SJSA1 (cell line): Measurements from ENCODE around the gene ACHE. TPM values are rescaled to one million over a fixed set of nuclear protein-coding genes. Genes with fewer than 3 reads are reported as not detected.
A peak's percentile ranks its signal among the peaks of the same experiment; 100 is the strongest.

ENCODE experiments used
- DNase-seq, 2 experiments: peaks; one replicate each; pipeline ENCODE4 v3.0.0-alpha.2; 2015 to 2020; ENCODE audit warnings: low spot score in 2 of 2, low read depth in 1 of 2
- H3K27ac ChIP-seq: fragments of 250-450 bp; sonication (Bioruptor Pico); 2 replicates; pipeline ENCODE4 v1.5.1; 2020; ENCODE audit warnings: mild to moderate bottlenecking, moderate library complexity
- H3K27me3 ChIP-seq: fragments of 250-450 bp; sonication (Bioruptor Pico); replicated peaks from 2 replicates; pipeline ENCODE4 v1.5.1; 2020; ENCODE audit warnings: mild to moderate bottlenecking, moderate library complexity
- H3K36me3 ChIP-seq: fragments of 250-450 bp; sonication (Bioruptor Pico); 2 replicates; pipeline ENCODE4 v1.5.1; 2020; ENCODE audit warnings: mild to moderate bottlenecking
- H3K4me1 ChIP-seq: fragments of 250-450 bp; sonication (Bioruptor Pico); replicated peaks from 2 replicates; pipeline ENCODE4 v1.6.1; 2021; ENCODE audit warnings: mild to moderate bottlenecking
- H3K4me3 ChIP-seq: fragments of 250-450 bp; sonication (Bioruptor Pico); 2 replicates; pipeline ENCODE4 v1.5.1; 2020; ENCODE audit warnings: mild to moderate bottlenecking
- H3K9me3 ChIP-seq: fragments of 250-450 bp; sonication (Bioruptor Pico); replicated peaks from 2 replicates; pipeline ENCODE4 v1.5.1; 2020; ENCODE audit warnings: mild to moderate bottlenecking
- total RNA-seq: library from RNA; depleted of rRNA; stranded (reverse); fragments of >200 nt; shearing (Covaris generic); gene quantifications from 2 replicates; pipeline ENCODE4 v1.2.3, GENCODE V29; 2014

The ACHE gene
- total RNA-seq, 1 experiment from 2014 or later = 0.16 TPM

- DNase-seq = no peak
- peaks cover 93% of the 10 kb centered on the region for H3K36me3 ChIP-seq
These were observed 10.8 kb downstream of the ACHE start for GRCh38 chr7:100884736-100885439.

GRCh38 chr7:100882785-100883526, 12.7 kb downstream of the ACHE start:
- H3K4me1 ChIP-seq = no peaks in the 10 kb centered on the region
- DNase-seq = no peak
- no peak overlapping the region for H3K4me3 ChIP-seq
- H3K9me3 ChIP-seq = no peaks in the 10 kb centered on the region
- no peaks in the 10 kb centered on the region for H3K27me3 ChIP-seq
- peaks cover 96% of the 10 kb centered on the region for H3K36me3 ChIP-seq
- no peak overlapping the region for H3K27ac ChIP-seq

More at GRCh38 chr7:100884736-100885439, 10.8 kb downstream of the ACHE start:
- Histone ChIP-seq H3K9me3 (no peaks in the 10 kb centered on the region), H3K4me3 (no peak overlapping the region), H3K27me3 (no peaks in the 10 kb centered on the region), H3K4me1 (peaks cover 15% of the 10 kb centered on the region), H3K27ac (no peak overlapping the region)

GRCh38 chr7:100882201-100882600, 13.5 kb downstream of the ACHE start:
- no peaks in the 10 kb centered on the region for H3K4me1 ChIP-seq
- no peaks in the 10 kb centered on the region for H3K27me3 ChIP-seq
- H3K4me3 ChIP-seq = no peak overlapping the region
- H3K9me3 ChIP-seq = no peaks in the 10 kb centered on the region
- no peak for DNase-seq
- no peak overlapping the region for H3K27ac ChIP-seq
- peaks cover 94% of the 10 kb centered on the region for H3K36me3 ChIP-seq

- Histone ChIP-seq H3K9me3 (no peaks in the 10 kb centered on the region), H3K27me3 (no peaks in the 10 kb centered on the region), H3K36me3 (peaks cover 94% of the 10 kb centered on the region)
These were observed 14.6 kb downstream of the ACHE start for GRCh38 chr7:100881136-100881535.

GRCh38 chr7:100880645-100881044, 15.0 kb downstream of the ACHE start:
- no peaks in the 10 kb centered on the region for H3K9me3 ChIP-seq
- H3K27ac ChIP-seq = no peak overlapping the region
- H3K27me3 ChIP-seq = no peaks in the 10 kb centered on the region
- H3K36me3 ChIP-seq = peaks cover 94% of the 10 kb centered on the region
- H3K4me3 ChIP-seq = no peak overlapping the region
- H3K4me1 ChIP-seq = peaks cover 8% of the 10 kb centered on the region
- no peak for DNase-seq

More at GRCh38 chr7:100881136-100881535, 14.6 kb downstream of the ACHE start:
- no peak overlapping the region for H3K4me3 ChIP-seq
- H3K4me1 ChIP-seq = peaks cover 7% of the 10 kb centered on the region
- DNase-seq = no peak
- no peak overlapping the region for H3K27ac ChIP-seq

GRCh38 chr7:100879685-100880261, 15.9 kb downstream of the ACHE start:
- H3K4me1 ChIP-seq = peaks cover 8% of the 10 kb centered on the region
- no peak for DNase-seq
- H3K36me3 ChIP-seq = peaks cover 92% of the 10 kb centered on the region
- no peaks in the 10 kb centered on the region for H3K9me3 ChIP-seq
- no peak overlapping the region for H3K27ac ChIP-seq
- H3K4me3 ChIP-seq = no peak overlapping the region
- H3K27me3 ChIP-seq = no peaks in the 10 kb centered on the region

DNA sequence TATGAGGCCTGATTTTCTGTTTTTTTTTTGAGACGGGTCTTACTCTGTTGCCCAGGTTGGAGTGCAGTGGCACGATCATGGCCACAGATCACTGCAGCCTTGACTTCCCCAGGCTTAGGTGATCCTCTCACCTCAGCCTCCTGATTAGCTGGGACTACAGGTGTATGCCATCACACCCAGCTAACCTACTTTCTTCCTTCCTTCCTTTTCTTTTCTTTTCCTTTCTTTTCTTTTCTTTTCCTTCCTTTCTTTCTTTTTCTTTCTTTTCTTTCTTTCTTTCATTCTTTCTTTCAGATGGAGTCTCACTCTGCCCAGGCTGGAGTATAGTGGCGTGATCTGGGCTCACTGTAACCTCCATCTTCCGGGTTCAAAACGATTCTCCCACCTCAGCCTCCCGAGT, 17.0 kb downstream of the ACHE start:
- Histone ChIP-seq H3K36me3 (peaks cover 92% of the 10 kb centered on the region), H3K9me3 (no peaks in the 10 kb centered on the region)

GRCh38 chr7:100878013-100878412, 17.7 kb downstream of the ACHE start:
- Histone ChIP-seq H3K9me3 (no peaks in the 10 kb centered on the region), H3K4me1 (peaks cover 18% of the 10 kb centered on the region), H3K4me3 (no peak overlapping the region), H3K27ac (no peak overlapping the region), H3K36me3 (peaks cover 92% of the 10 kb centered on the region), H3K27me3 (no peaks in the 10 kb centered on the region)
- no peak for DNase-seq

More for the DNA sequence above, 17.0 kb downstream of the ACHE start:
- Histone ChIP-seq H3K27ac (no peak overlapping the region), H3K4me1 (peaks cover 18% of the 10 kb centered on the region), H3K27me3 (no peaks in the 10 kb centered on the region), H3K4me3 (no peak overlapping the region)
- no peak for DNase-seq

- peak overlapping the region; percentile 85 for H3K27ac ChIP-seq
- peak overlapping the region; percentile 71 for H3K4me3 ChIP-seq
- DNase-seq = peak in 1 of 2 experiments; percentile 41
- peaks cover 93% of the 10 kb centered on the region for H3K36me3 ChIP-seq
- no peaks in the 10 kb centered on the region for H3K9me3 ChIP-seq
- H3K27me3 ChIP-seq = no peaks in the 10 kb centered on the region
- H3K4me1 ChIP-seq = peaks cover 18% of the 10 kb centered on the region
These were observed 20.3 kb downstream of the ACHE start for GRCh38 chr7:100875356-100875751.

GRCh38 chr7:100874577-100875355, 20.9 kb downstream of the ACHE start, which contains the start of gene SRRT:
TSS of gene SRRT (plus strand) at chr7:100875103. CDS start at chr7:100875591, 488 bp downstream.
- H3K36me3 ChIP-seq = peaks cover 93% of the 10 kb centered on the region
- peak; percentile 97 to 99 for DNase-seq
- peak within 1 kb of the TSS; percentile 71 for H3K4me3 ChIP-seq
- H3K4me1 ChIP-seq = peaks cover 18% of the 10 kb centered on the region
- H3K27ac ChIP-seq = peak within 1 kb of the TSS; percentile 85
- no peaks in the 10 kb centered on the region for H3K9me3 ChIP-seq
- no peaks in the 10 kb centered on the region for H3K27me3 ChIP-seq

DNA sequence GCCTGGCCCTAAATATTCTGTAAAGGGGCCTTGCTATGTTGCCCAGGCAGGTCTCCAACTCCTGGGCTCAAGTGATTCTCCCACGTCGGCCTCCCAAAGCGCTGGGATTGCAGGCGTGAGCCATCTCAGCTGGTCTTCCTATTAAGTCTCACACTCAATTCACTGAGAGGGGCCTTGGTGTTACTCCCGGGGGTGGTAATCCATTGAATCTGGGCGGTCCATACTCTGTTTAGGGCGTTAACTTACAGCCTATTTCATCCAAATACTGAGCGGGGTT, 21.4 kb downstream of the ACHE start:
- Histone ChIP-seq H3K27ac (peak overlapping the region; percentile 85), H3K9me3 (no peaks in the 10 kb centered on the region), H3K4me1 (peaks cover 19% of the 10 kb centered on the region), H3K27me3 (no peaks in the 10 kb centered on the region), H3K4me3 (peak overlapping the region; percentile 71), H3K36me3 (peaks cover 89% of the 10 kb centered on the region)
- no peak for DNase-seq

DNA sequence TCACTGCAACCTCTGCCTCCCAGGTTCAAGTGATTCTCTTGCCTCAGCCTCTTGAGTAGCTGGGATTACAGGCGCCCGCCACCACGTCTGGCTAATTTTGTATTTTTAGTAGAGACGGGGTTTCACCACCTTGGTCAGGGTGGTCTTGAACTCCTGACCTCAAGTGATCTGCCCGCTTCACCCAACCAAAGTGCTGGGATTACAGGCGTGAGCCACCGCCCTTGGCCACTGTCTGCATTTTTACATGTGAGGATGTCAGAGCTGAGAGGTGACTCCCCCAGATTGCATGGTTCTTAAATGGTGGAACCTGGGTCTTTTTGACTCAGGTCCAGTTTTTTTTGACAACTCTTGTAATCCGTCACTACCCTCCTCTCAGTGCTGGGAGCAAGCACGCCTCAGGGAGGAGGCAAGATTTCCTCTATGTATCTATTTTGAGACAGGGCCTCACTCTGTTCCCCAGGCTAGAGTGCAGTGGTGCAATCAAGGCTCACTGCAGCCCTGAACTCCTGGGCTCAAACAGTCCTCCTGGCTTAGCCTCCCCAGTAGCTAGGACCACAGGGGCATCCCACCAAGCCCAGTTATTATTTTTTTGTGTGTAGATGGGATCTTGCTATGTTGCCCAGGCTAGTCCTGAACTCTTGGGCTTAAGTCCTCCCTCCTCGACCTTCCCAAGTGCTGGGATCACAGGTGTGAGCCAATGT, 21.9 kb downstream of the ACHE start:
- no peak for DNase-seq
- no peaks in the 10 kb centered on the region for H3K9me3 ChIP-seq
- H3K27me3 ChIP-seq = no peaks in the 10 kb centered on the region
- peak overlapping the region; percentile 71 for H3K4me3 ChIP-seq
- H3K36me3 ChIP-seq = peaks cover 89% of the 10 kb centered on the region
- peak overlapping the region; percentile 85 for H3K27ac ChIP-seq
- H3K4me1 ChIP-seq = peaks cover 24% of the 10 kb centered on the region
